Measurements from ENCODE around the gene OPCML. TPM values are rescaled to one million over a fixed set of nuclear protein-coding genes. Genes with fewer than 3 reads are reported as not detected.

The OPCML gene
- total and polyA plus RNA-seq, 2 donors from 2014 or later = 0.77 to 1.1 TPM

- Histone ChIP-seq H3K9ac (ENCODE audit: low read length in 3 of 3) (no peak overlapping the region), H3K4me1 (ENCODE audit: control insufficient read depth in 2 of 3, insufficient read depth in 2 of 3, low read depth in 1 of 3, low read length in 3 of 3) (no peaks in the 10 kb centered on the region), H3K27me3 (ENCODE audit: control insufficient read depth, insufficient read depth, low read length) (no peaks in the 10 kb centered on the region), H3K36me3 (ENCODE audit: control insufficient read depth in 2 of 3, insufficient read depth in 3 of 3, low read length in 3 of 3) (no peaks in the 10 kb centered on the region), H3K9me3 (ENCODE audit: control insufficient read depth in 2 of 3, insufficient read depth in 1 of 3, low read length in 3 of 3) (no peaks in the 10 kb centered on the region), H3K4me3 (ENCODE audit: low read length in 3 of 3) (no peak overlapping the region), H3K27ac (ENCODE audit: low read depth in 2 of 2, low read length in 2 of 2) (no peak overlapping the region)
- no peak for TF ChIP-seq CTCF (IDR thresholded peaks at IDR 0.05; ENCODE audit: borderline replicate concordance, extremely low read depth, insufficient read depth)
- no peak for DNase-seq
- FAIRE-seq = no peak
- intact Hi-C loops (cut with DNase I) = no loop called here
These were observed 610.7 kb downstream of the OPCML start for GRCh38 chr11:132921597-132921996.

GRCh38 chr11:132920451-132921096 is 611.7 kb downstream of the OPCML start:
- Histone ChIP-seq H3K36me3 (ENCODE audit: control insufficient read depth in 2 of 3, insufficient read depth in 3 of 3, low read length in 3 of 3) (no peaks in the 10 kb centered on the region), H3K9ac (ENCODE audit: low read length in 3 of 3) (no peak overlapping the region), H3K27ac (ENCODE audit: low read depth in 2 of 2, low read length in 2 of 2) (no peak overlapping the region), H3K4me1 (ENCODE audit: control insufficient read depth in 2 of 3, insufficient read depth in 2 of 3, low read depth in 1 of 3, low read length in 3 of 3) (no peaks in the 10 kb centered on the region), H3K27me3 (ENCODE audit: control insufficient read depth, insufficient read depth, low read length) (no peaks in the 10 kb centered on the region), H3K4me3 (ENCODE audit: low read length in 3 of 3) (no peak overlapping the region), H3K9me3 (ENCODE audit: control insufficient read depth in 2 of 3, insufficient read depth in 1 of 3, low read length in 3 of 3) (no peaks in the 10 kb centered on the region)
- no peak for TF ChIP-seq CTCF (IDR thresholded peaks at IDR 0.05; ENCODE audit: borderline replicate concordance, extremely low read depth, insufficient read depth)
- no peak for FAIRE-seq
- intact Hi-C loops (cut with DNase I) = no loop called here
- peak in 4 of 5 donors; percentile 66 to 77 (median 70) for DNase-seq

GRCh38 chr11:132914600-132914999 is 617.7 kb downstream of the OPCML start:
- no peaks in the 10 kb centered on the region for H3K36me3 ChIP-seq (ENCODE audit: control insufficient read depth in 2 of 3, insufficient read depth in 3 of 3, low read length in 3 of 3)
- no peaks in the 10 kb centered on the region for H3K27me3 ChIP-seq (ENCODE audit: control insufficient read depth, insufficient read depth, low read length)
- H3K27ac ChIP-seq (ENCODE audit: low read depth in 2 of 2, low read length in 2 of 2) = no peak overlapping the region
- TF ChIP-seq CTCF (IDR thresholded peaks at IDR 0.05; ENCODE audit: borderline replicate concordance, extremely low read depth, insufficient read depth) = no peak
- H3K9ac ChIP-seq (ENCODE audit: low read length in 3 of 3) = no peak overlapping the region
- H3K4me3 ChIP-seq (ENCODE audit: low read length in 3 of 3) = no peak overlapping the region
- intact Hi-C loops (cut with DNase I) = no loop called here
- H3K4me1 ChIP-seq (ENCODE audit: control insufficient read depth in 2 of 3, insufficient read depth in 2 of 3, low read depth in 1 of 3, low read length in 3 of 3) = no peaks in the 10 kb centered on the region
- DNase-seq (no peak), FAIRE-seq (no peak)
- no peaks in the 10 kb centered on the region for H3K9me3 ChIP-seq (ENCODE audit: control insufficient read depth in 2 of 3, insufficient read depth in 1 of 3, low read length in 3 of 3)

GRCh38 chr11:132913886-132914285 is 618.4 kb downstream of the OPCML start:
- intact Hi-C loops (cut with DNase I) = no loop called here
- Histone ChIP-seq H3K4me1 (ENCODE audit: control insufficient read depth in 2 of 3, insufficient read depth in 2 of 3, low read depth in 1 of 3, low read length in 3 of 3) (no peaks in the 10 kb centered on the region), H3K4me3 (ENCODE audit: low read length in 3 of 3) (no peak overlapping the region), H3K9ac (ENCODE audit: low read length in 3 of 3) (no peak overlapping the region), H3K27me3 (ENCODE audit: control insufficient read depth, insufficient read depth, low read length) (no peaks in the 10 kb centered on the region), H3K9me3 (ENCODE audit: control insufficient read depth in 2 of 3, insufficient read depth in 1 of 3, low read length in 3 of 3) (no peaks in the 10 kb centered on the region), H3K27ac (ENCODE audit: low read depth in 2 of 2, low read length in 2 of 2) (no peak overlapping the region), H3K36me3 (ENCODE audit: control insufficient read depth in 2 of 3, insufficient read depth in 3 of 3, low read length in 3 of 3) (no peaks in the 10 kb centered on the region)
- TF ChIP-seq CTCF (IDR thresholded peaks at IDR 0.05; ENCODE audit: borderline replicate concordance, extremely low read depth, insufficient read depth) = no peak
- FAIRE-seq (no peak), DNase-seq (no peak)

Data from kidney (tissue), 14 donors.